Measurements from ENCODE around the gene ABI3.
A peak's percentile ranks its signal among the peaks of the same experiment; 100 is the strongest.
"Not testable (repeated sequence)": the region's sequence is repeated elsewhere in the genome, so short reads cannot be mapped to it uniquely, and the experiment has no call there.

The ABI3 gene, protein sequence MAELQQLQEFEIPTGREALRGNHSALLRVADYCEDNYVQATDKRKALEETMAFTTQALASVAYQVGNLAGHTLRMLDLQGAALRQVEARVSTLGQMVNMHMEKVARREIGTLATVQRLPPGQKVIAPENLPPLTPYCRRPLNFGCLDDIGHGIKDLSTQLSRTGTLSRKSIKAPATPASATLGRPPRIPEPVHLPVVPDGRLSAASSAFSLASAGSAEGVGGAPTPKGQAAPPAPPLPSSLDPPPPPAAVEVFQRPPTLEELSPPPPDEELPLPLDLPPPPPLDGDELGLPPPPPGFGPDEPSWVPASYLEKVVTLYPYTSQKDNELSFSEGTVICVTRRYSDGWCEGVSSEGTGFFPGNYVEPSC

DNA sequence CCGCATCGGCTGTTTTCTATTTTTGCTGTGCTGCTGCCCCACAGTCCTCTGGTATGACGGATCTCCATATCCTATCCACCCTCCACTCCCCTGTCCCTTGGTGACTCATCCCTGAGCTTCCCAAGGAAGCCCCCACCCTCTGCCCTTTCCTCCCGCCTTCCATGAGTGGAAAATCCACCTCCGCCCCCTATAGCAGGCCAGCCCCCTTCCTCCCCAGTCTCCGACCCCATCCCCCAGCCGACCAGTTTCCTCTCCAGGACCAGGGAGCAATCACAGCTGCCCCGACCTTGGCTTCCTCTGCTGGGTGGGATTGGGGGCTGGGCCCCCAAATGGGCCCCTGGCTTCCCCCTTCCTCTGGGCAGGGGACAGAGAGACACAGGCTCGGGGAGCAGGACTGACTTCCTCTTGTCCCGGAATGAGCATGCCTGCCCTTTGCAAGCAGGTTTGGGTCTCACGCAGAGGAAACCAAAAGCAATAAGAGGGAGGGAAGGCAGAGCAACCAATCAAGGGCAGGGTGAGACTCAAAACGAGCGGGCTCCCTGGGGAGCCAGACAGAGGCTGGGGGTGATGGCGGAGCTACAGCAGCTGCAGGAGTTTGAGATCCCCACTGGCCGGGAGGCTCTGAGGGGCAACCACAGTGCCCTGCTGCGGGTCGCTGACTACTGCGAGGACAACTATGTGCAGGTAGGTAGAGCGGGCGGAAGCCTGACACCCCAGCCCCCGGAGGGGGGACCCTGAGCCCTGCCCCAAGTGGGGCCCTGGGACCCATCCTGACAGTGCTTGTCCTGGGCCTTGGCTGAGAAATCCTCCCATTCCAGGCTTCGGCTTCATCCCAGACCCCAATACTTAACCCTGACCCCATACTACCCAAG, at the start of gene ABI3, which contains the start of gene GNGT2:
Gene ABI3, plus strand, starts transcription at position 550 of the 872 bp plus-strand sequence. Its CDS starts 18 bp downstream, at position 568.
Gene GNGT2, minus strand, starts transcription at position 417 of the 872 bp plus-strand sequence. CDS start 3,152 bp downstream, outside the sequence.
- peak; percentile 73 to 82 (median 81) for DNase-seq

DNA sequence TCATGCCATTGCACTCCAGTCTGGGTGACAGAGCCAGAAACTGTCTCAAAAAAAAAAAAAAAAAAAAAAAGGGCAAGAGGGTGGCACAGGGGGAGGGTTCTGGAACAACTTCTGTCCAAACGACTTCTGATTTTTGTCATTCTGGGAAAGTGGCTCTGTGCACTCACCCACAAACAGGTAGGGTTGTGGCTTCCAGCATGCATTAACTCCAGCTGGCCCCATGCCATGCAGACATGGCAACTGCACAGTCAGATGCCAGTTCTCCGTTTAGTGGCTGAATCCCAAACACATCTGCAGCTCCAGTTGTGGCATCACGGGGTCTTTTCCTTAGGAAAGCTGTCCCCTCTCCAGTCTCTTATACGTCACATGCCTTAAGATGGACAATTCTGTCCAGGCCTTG, 47.6 kb upstream of the ABI3 start:
- no peak for DNase-seq

DNA sequence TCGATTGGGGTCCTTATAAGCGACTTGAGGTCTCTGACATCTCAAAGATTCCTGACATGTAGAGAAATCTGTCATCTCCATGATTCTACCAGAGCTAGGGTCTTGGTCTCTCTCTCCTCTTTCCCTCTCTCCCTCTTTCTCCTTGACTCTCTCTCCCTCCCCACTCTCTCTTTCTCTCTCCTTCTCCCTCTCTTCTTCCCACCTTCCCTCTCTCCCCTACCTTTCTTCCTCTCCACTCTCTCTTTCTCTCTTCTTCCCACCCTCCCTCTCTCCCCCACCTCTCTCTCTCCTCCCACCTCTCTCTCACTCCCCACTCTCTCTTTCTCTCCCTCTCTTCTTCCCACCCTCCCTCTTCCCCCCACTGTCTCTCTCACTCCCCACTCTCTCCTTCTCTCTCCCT, 45.4 kb upstream of the ABI3 start:
- DNase-seq = no peak

- DNase-seq = no peak
These were observed 41.8 kb upstream of the ABI3 start for GRCh38 chr17:49168706-49169105.

GRCh38 chr17:49170216-49170615, 40.3 kb upstream of the ABI3 start:
- no peak for DNase-seq

GRCh38 chr17:49170711-49171110, 39.8 kb upstream of the ABI3 start:
- not testable (repeated sequence) for DNase-seq

DNA sequence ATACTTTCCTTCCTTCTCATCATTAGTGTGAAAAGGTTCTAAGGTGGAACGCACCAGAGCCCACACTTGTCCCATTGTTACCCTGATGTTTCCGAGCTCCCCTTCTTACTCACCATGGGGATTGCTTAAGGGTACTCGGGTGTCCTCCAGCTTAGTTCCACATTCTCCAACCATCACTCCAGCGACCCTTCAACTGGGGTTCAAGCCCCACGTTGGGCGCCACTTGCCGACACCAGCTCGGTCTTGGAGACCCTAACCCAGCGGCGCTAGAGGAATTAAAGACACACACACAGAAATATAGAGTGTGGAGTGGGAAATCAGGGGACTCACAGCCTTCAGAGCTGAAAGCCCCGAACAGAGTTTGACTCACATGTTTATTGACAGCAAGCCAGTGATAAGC, 34.5 kb upstream of the ABI3 start:
- DNase-seq = not testable (repeated sequence)

GRCh38 chr17:49180303-49180702, 30.2 kb upstream of the ABI3 start:
- DNase-seq = peak; percentile 77 to 88 (median 84)

DNA sequence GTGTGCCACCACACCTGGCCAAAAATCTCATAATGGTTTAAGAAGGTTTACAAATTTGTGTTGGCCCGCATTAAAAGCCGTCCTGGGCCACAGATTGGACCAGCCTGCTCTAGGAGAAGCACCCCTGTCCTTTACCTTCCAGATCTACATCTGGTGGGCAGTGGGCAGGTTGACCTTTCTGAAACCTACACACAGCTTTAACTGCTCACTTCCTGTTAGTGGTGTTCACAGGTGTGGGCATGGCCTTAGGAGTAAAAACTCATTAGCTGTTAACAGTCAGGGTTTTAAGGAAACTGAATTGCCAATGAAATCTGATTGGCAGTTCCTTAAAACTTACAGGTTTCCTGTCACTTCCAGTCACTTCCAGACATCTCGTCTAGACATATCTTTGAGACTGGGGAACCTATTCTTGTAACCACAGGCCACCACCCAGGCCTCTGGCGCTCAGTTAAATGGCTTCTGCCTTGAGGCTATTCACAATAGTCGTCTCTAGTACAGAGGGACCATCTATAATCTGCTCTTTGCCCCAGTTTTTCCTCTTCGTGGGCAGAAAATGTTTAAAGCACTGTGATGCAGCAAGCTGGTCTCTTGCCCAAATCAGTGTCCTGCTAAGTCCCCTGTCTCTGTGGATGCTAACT, 29.4 kb upstream of the ABI3 start:
- no peak for DNase-seq

- no peak for DNase-seq
These were observed 27.2 kb upstream of the ABI3 start for GRCh38 chr17:49183341-49183740.

DNA sequence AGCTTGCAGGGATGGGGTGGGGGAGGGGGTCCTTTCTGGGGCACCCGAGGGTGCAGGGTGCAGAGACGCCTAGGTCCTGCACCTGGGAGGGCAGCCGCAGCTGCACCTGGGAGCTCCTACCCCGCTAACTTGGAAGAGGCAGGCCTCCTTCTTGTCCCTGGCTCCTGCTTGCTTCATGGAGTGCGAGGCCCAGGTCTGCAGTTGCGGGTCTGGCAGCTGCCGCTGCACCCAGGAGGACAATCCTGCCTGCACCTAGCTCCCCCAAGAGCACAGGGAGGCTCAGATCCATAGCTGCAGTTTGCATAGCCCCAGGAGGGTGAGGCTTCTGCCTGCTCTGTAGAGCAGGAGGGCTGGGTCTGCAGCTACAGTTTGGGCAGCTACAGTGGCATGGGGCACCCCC, 26.7 kb upstream of the ABI3 start:
- DNase-seq = no peak

GRCh38 chr17:49184522-49184921, 26.0 kb upstream of the ABI3 start:
- DNase-seq = not testable (repeated sequence)

DNA sequence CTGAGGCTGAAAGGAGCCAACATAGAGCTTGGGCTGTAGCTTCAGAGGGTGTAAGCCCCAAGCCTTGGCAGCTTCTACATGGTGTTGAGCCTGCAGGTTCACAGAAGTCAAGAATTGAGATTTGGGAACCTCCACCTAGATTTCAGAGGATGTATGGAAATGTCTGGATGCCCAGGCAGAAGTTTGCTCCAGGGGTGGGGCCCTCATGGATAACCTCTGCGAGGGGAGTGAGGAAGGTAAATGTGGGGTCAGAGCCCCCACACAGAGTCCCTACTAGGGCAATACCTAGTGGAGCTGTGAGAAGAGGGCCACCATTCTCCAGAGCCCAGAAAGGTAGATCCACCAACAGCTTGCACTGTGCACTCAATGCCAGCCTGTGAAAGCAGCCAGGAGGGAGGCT, 25.1 kb upstream of the ABI3 start:
- not testable (repeated sequence) for DNase-seq

DNA sequence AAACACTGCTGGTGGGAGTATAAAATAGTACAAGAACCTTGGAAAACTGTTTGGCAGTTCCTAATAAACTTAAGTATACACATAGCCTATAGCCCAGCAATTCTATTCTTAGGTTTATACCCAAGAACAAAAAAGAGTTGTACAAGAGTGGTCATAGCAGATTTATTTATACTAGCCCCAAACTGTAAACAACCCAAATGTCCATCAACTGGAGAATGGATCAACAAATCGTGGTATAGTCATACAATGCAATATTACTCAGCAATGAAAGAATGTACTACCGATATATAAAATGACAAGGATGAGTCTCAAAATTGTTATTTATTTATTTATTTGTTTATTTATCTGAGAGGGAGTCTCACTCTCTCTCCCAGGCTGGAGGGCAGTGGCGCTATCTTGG, 23.2 kb upstream of the ABI3 start:
- no peak for DNase-seq

DNA sequence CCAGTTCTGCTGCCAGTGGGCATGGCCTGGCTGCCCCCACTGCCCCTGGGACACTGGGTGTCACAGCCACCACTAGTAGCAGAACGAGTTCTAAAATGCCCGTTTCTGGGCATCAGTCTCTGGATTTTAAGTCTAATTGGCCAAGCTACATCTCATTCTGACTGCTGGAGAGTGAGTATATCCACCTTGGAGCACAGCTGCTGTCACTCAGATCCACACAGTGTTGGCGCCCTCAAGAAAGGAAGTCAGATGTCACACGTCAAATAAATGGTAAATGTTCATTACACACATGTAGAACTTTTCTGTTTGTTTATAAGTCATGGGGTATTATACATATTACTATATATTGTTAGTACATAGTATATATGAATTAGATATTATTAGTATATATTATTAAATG, 19.6 kb upstream of the ABI3 start:
- no peak for DNase-seq

GRCh38 chr17:49191409-49191916, 19.0 kb upstream of the ABI3 start:
- DNase-seq = peak in 1 of 3 donors; percentile 42

GRCh38 chr17:49191917-49192741, 18.4 kb upstream of the ABI3 start:
- peak; percentile 89 to 94 (median 92) for DNase-seq

DNA sequence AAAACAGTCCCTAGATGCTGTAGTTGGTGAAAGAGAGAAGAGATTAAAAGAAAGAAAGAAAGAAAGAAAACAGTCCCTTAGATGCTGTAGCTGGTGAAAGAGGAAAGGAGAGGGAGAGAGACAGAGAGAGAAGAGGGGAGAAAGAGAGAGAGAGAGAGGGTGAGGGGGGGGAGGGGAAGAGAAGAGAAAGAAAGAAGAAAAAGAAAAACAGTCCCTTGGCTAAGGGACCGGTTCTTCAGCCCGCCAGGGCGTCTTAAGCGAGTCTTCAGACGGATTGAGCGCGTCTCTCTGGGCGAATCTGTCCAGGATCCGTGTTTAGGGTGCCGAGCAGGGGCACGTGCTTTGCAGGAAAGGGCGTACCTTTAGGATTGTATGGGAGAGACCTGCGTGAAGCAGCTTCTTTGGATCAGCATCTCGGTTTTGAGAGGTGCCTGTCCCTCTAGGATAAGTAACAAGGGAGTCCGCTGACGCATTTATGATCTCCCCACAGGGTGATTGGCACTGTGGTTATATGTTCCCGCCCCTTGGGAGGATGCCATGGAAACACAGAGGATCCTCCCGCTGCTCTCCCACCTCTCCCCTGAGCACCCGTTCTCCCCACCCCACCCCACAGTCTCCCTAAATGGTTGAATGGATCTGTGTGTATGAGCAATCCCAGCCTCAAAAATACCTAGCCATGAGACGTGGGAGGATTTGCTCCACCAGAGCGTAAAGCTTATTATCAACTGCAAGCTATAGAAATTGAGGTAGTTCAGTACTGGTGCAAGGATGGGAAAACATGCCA, 16.8 kb upstream of the ABI3 start:
- peak; percentile 63 to 75 (median 65) for DNase-seq

GRCh38 chr17:49194297-49194607, 16.3 kb upstream of the ABI3 start:
- no peak for DNase-seq

GRCh38 chr17:49195751-49196150, 14.8 kb upstream of the ABI3 start:
- peak in 2 of 3 donors; percentile 47 to 57 for DNase-seq

DNA sequence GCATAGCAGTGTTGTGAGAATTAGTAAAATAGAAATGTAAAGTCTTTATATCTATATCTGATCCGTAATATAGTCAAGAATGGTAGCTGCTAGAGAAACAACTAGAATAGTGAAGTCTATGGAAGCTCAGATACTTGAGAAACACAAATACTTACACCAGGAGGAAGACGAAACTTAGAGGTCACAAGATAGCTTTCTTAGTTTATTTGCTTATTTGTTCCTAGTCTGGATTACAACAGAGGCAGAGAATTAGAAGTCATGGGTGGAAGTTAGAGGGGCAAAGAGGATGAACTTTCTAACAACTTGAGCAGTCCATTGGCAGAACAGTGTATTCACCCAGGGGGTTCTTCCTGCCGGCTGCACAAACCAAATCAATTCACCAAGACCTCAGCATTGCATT, 14.0 kb upstream of the ABI3 start:
- DNase-seq = no peak
